GOT3 (cell line): ENCODE results near the gene ARHGAP26.
A peak's percentile ranks its signal among the peaks of the same experiment; 100 is the strongest.

Source experiments
- DNase-seq: peaks from one replicate; lab custom pipeline; 2025; ENCODE audit warnings: mixed read lengths; lab: John Stamatoyannopoulos, UW

ARHGAP26 gene

DNA sequence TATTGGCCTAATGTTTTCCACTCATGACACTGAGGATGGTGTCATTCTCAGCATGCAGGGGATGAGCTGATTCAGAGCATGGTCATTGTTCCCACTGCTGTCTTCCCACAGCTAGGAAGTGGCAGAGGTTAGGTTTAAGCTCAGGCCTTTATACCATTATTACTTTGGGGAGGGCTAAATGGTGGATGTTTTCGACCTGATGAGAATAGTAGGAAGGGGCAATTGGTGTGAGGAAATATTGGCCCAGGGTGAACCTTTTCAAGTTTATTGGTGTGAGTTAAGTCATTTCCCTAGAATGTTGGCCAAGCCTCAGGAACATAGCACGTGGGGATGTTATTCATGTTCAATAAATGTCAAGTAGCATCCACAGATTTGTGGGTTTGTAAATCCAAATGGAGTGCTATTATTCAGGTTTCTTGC lies 59.6 kb downstream of the ARHGAP26 start:
- DNase-seq = no peak

DNA sequence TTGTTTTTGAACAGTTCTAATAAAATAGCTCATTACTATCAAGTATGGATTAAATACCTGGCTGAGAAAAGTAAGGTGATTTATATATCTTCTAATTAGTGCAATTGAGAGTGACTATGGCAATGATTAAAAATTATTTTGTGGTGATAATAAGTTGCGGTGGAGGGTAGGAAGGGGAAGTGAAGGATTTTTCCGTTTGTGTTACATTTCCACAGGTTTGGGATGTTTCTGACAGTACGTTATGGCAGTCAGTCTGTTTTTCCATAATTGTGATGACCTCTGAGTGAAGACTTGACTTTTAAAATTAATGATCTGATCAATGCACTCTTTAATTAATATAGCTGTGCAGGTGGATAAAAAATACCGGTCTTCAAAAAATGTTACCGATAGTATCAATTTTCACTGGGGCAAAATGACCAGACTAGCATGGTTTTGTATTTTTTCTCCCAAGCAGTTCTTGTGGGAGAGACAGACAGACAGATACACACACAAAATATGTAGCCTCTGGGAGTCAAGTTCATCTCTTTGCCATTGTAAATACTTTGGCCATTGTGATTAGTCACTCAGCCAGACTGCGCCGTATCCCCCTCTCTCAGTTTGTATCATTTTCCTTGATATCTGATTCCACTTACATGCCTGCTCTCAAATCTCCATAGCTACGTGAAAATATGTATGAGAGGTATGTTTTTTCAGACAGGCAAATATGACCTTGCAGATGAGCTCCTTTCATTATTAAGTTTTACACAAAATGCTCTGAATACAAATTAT lies 60.2 kb downstream of the ARHGAP26 start:
- no peak for DNase-seq

DNA sequence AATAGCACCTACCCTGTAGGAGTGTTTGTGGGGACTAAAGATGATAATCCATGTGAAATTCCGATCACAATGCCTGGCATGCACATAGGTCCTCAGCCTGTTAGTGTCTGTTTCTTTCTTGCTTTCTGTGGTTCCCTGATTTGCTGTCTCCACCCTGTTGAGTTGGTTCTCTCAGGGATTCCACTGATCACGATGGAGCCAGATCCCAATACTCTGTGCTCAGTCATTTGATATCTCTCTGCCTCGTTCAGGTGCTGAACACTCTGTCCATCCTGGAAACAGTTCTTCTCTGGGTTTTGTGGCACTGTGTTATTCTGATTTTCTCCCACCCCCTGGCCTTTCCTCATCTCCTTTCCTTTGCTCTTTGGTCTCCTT lies 60.8 kb downstream of the ARHGAP26 start:
- no peak for DNase-seq

DNA sequence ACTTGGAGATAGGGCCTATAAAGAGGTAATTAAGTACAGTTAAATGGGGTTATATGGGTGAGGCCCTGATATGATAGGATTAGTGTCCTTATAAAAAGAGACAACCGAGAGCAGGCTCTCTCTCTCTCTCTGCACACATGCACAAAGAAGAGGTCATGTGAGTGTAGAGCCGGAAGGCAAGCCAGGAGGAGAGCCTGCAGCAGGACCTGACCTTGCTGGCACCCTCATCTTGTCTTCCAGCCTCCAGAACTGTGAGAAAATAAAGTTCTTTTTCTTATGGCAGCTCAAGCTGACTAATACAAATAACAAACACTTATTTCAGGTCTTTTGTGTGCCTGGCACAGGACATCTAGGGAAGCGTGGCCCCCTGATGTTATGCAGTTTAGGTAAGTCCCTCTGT lies 62.1 kb downstream of the ARHGAP26 start:
- no peak for DNase-seq

DNA sequence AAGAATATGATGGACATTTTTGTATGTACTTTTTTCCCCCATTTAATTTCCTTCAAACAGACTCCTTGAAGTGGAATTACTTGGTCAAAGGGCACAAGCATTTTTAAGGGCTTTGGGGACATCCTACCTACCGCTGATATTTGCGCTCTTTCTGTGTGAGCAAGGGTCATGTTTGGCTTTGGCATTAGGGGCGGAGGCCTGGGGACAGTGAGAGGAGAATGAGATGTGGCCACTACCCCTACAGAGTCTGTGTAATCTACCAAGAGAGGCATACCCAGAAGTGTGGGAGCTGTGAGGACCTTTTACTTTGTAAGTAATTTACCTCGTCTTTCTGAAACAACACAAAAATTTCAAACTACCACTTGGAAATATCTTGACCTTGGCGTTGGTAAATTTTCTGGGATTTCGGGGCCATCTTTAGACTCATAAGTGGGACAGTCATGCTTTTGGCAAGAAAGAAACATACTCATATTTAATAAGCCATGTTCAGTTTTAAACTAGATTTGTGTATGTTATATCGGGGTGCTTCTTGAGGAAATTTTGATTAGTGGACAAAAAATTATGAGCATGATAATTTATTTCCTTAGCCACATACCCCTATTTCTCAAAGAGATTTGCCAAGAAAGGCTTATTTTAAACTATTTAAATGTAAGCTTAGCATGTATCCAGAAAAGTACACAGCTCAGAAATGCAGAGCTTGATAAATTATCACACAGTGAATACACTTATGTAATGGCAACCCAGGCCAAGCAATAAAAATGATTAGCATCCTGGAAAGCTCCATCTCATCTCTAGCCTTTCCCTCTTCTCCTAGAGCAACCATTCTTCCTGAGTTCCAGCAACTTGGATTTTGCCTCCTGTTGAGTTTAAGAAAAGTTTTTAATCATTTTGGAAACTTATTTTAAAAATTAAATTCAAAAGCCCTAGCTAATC lies 63.6 kb downstream of the ARHGAP26 start:
- DNase-seq = no peak

DNA sequence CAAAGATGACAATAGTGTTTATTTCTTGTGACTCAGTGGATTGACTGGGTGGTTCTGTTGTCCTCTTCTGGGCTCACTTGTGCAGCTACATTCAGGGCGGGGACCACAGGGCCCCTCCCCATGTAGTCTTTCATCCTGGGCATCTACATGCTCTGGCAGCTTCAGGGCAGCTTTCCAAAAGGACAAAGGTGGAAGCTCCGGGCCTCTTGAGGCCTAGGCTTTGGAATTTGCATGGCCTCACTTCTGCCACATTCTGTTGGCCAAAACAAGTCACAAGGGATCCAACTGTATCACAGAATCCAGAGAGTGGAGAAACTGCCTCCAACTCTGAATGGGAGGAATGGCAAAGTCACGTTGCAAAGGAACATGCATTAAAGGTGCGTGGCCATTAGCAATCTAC lies 64.3 kb downstream of the ARHGAP26 start:
- DNase-seq = no peak

DNA sequence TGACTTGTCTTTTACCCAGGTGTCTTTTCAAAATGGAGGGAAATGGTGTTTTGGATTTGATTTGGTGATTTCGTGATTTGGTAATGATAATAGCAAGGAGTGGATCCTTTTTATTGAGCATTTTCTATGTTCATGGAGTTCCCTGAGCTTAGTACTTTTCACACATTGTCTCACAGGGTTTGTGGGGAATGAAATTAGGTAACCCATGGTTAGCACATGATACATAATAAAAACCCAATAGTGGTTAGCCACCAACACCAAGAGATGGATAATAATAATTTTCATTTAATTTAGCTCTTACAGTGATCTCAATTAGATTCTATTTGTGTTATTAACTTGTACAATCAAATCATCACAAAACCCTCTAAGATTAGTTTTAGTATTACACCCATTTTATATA lies 65.4 kb downstream of the ARHGAP26 start:
- no peak for DNase-seq

DNA sequence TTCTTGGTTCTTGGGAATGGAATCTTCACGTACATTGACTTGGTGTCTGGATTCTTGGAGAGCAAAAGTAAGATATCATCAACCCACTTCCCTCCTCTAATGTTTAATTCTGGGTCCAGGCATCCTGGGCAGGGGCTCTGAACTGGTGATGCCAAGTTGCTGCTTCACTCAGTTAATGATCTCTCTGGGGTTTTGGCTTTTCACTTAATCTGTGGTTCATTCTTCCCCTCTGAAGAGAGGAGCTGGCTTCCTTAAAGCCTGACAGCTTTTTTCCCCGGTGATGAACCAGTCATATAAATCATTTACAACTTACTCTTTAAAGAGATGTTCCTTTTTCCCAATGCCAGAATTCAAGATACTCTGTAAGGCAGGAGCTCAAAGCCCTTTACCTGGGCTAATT lies 65.9 kb downstream of the ARHGAP26 start:
- no peak for DNase-seq

DNA sequence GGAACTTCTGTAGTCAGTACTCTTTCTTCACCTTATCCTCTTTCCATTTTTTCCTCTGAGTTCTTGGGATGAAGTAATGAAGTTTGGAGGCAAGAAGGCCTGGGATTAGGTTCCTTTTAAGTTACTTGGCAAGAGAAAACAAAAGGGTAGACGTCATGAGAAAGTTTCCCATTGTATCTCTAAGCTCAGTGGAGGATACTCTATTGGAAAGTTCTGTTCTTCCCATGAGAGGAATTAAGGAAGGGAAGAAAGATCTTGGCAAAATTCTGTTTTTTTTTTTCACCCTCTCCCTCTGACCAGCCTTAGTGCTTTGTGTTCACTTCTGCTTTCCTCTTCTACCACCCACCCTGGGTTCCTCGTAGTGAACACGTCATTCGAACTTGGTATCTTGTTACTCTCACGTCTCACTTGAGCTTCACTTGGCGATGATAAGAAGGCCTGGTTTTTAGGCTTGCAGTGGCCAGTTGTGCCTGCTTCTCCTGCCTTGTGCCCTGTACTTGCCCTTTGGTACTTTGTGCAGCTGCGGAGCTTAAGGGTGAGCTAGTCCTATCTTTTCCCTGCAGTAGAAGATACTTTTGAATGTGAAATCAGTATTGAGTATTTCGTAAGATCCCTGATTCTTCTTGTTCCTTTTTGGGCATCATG lies 67.0 kb downstream of the ARHGAP26 start:
- DNase-seq = no peak

DNA sequence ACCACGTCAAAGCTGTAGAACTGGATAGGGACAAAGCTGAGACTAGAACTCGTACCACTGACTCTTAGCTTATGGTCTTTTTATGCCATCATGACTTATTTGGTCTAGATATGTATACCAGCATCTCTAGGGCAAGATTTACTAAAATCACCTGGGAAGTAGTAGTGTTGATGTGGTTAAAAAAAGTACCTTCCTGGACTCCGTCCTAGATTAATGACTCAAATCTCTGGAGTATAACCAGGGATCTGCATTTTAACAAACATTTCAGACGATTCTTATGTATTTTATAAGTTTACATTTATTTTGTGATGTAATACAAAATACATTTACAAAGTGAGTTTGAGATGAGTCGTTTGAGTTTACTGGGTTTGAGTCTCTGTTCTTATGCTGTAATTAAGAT lies 68.7 kb downstream of the ARHGAP26 start:
- DNase-seq = no peak

DNA sequence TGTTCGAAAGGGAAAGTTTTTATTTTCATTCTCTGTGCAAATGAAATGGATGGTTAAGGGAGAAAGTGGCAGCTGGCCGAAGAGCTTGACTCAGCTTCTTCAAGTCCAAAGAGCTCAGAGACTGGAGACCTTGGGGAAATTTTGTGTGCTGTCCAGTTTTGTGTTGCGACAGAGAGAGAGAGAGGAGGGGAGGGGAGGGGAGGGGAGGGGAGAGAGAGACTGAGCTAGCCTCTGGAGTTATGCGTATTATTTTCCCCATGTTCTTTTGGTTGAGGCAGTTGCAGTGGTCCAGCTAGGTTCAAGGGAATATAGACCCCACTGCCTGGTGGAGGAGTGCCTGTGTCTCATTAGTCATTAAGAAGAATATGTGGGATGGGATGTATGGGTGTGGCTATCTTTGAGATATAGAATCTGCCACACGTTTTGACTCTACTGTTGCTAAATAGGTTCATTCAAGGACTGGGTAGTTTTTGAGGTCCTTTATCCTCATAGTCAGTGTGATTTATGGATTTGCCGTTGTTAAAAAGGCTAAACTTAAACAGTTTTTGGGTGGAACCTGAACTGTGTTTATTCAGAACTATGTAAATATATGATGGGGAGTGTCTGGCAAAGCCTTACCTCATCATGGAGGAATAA lies 69.7 kb downstream of the ARHGAP26 start:
- no peak for DNase-seq

DNA sequence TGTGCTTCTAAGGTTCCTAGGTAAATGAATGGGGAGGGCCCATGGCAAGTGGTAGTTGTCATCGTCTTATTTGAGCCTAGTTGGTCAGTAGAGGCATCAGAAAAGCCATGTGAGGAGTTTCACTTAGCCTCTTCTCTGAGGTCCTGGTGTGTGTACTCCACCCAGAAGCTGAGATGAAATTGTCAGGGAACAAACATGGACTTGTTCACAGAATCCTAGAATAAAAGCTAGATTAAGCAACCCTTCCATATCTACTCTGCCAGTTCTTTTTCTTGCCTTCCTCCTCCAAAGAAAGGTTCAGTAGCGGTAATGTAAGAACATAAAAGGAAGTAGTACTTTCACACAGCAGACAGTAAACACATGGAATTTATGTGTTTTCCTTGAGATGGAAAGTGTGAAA lies 70.4 kb downstream of the ARHGAP26 start:
- no peak for DNase-seq

DNA sequence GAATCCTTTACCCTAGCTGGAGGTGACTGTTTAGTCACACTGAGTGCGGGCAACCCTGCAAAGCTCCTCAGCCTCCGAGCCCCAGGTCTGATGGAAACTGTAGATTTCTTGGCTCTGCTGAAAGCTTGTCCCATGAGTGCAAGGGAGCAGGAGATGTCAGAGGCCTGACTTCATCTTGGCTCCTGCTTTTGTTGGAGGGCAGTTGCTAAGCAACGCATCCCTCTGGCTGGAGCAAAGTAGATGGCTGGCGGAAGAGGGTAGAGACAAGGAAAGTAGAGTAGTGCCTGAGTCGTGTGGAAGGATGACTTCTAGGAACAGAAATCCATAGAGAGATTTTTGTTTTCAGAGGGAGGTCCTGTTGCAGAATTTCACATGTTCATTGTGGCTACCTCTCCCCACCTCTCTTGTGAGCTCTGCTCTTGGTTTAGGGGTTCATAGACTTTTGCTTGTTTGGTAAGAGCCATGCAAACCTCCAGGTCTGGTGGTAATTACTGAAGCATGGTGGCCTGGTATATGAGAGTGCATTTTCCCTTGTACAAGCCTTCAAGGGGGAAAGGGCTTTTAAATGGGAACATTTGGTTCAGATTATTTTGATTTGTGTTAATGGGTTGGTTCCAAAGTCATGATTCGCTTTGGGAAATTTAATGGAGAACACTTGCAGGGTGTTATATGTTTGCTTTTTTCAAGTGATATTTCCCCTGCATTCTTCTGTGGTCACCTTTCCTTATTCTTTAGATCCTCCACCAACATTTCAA lies 71.5 kb downstream of the ARHGAP26 start:
- DNase-seq = peak; percentile 53

DNA sequence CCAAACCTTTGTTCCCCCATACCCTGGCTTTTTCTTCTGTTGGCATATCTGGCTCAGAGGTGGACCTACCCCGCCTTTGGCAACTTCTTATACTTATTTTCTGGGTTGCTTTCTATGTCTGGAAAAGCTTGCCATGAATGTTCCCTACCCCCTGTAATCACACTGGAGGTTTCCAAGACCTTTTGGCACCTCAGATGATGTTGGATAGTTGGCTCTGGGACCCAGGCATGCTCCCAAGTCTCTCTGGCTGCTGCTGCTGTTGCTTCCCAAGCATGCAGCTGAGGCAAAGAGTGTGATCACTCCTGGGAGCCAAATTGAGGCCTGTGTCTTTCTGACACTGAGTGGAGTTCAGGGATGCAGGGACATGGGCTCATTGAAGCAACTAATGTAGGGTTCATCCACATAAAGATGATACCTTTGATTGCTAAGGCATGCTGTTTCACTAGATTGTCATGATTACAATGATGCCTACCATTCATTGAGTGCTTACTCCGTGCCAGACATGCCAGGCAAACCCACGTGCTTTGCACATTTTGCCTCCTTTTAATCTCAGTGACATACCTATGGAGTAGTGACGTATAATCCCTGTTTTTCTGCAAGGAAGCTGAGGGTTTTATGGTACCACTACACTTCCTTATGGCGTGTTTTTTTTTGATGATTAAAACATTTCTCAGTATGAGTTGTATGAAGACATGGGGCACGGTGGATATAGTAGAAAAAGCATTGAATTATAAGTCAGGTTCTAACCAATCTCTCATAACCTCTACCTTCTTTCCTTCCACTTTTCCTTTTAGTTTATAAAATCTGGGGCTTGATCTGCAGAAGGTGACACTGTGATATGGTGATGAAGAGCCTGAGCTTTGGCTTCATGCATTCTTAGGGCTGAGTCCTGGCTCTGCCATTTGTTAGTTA lies 73.1 kb downstream of the ARHGAP26 start:
- no peak for DNase-seq

DNA sequence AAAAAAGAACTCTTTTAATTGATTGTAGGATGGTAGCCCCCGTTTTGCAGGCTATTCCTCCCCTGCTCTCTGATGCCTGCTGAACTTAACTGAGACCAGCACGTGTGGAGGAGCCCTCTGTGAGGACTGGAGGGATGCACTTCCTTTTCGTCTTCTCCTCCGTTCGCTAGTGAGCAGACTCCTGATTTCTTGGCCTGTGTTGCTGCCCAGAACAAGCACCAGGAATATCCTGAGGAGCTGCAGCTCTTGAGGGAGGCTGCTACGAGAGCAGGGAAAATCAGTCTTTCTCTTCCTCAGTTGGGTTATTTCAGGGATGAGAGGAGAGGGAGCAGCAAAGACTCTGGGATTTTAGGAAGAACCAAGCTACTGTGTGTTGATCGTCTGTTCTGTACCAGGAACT lies 74.7 kb downstream of the ARHGAP26 start:
- no peak for DNase-seq

DNA sequence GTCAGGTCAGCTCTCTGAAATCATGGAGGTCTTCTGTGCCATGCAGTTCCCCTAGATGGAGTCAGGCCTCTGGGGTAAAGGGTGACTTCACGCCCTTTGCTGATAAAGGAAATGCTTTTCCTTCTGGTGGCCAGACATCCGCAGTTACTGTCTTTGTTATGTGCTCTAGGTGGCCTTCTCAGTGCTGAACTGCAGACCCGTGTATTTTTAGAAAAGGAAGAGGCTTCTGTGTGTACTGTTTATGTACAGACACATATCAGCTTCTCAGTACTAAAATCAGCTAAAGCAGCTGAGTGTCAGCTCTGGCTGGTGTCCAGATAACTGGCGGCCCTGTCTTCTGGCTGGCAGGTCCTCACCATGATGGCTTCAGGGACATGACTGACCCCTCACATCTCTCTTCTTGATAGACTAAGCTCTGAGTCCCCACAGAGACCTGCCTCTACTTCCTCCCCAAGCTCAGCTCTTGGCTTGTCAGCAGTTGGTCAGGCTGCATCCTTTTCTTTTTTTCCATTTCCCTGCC lies 75.3 kb downstream of the ARHGAP26 start:
- DNase-seq = no peak

DNA sequence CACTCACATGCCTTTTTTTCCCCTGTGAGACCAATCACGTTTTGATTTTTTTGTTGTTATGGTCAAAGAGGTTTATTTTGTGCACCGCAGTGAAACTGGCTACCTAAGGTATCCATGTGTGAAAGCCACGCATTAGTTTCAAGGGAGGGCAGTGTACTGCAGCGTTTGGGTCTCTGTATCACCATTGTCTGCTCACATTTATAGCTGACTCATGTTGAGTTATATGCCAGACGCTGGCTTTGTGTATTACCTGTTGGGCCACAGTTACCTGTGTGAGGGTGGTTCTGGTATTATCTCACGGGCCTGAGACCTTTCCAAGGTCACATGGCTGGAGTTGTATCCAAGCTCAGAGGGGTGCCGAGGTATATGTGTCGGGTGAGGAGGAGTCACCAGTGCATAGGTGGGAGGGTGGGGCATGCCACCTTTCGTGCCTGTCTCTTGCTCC lies 75.8 kb downstream of the ARHGAP26 start:
- DNase-seq = no peak

DNA sequence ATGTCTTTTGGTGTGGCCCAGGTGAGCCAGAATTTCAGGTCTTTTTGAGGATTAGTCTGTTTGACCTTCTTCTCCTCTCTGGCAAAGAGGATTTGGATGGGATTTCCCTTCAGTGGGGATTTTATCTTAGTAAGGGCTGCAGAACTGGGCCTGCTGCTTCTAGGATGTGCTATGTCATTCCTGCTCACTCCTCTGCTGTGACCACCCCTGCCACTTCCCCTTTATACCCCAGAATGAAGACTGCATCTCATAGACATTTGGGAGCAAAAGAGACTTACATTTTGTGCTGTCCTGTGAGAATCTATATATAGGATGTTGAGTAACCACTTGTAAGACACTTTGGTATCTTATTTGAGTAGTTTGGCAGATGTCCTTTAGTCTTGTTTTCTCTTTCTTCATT lies 76.2 kb downstream of the ARHGAP26 start:
- DNase-seq = no peak

DNA sequence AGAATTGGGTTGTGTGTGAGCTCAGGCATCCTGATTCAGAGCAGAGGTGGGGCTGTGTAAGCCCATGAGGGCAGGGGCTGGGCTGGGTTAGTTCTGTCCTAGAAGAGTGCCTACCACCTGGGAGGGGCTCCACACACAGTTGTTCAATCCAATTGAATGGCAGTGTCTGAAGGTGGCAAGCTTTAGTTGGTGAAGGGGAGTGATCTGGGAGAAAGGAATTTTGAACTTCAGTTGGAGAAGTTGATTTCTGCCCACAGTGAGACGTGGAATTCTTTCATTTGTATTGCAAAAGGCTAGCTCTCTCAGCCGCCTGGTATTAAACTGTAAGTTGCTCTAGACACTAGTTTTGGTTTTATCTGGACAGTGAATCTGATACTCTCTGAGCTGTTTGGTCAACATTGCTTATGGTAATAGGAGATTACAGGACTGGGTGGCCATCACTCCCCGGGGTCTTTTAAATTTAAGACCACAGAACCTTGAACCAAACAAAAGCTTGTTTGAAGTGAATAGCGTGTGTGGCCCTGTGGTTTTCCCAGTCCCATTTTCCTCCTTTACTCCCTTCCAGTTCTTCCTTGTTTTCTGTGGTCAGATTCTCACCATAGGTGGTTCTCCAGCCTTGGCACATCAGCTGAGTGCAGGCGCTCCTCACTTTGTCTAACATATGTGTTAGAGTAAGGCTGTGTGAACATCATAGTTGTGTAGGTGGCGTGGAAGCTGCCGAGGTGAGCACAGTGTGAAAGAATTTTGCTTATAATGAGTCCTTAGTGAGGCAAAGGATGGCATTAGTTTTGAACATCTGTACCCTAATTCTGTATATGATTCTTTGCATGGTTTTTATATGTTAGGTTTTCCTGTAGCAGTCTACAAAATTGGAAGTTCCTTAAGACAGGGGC lies 78.0 kb downstream of the ARHGAP26 start:
- no peak for DNase-seq
